ENCODE measurements around the gene ZSWIM4. TPM values are rescaled to one million over a fixed set of nuclear protein-coding genes. Genes with fewer than 3 reads are reported as not detected.

ZSWIM4 gene
- total RNA-seq, 6 donors from 2014 or later = 7.3 to 22.6 (median 10.1) TPM

DNA sequence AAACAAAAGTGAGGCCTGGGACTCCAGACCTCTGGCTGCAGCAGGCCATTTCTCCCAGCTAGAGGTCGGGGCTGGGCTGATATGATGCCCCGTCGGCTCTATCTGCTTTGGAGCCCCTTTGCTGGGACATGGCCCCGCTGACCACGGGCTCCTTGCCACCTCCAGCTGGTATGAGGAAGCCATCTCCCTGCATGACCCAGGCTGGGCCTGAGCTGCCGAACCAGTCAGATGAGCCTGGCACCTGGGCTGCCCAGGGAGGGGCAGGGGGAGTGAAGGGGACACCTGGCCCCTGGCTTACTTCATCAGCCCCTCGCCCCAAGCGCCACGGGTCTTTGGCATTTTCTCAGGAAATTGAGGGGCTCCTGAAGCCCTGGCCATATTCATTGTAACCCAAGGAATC, 7.8 kb downstream of the ZSWIM4 start:
- ATAC-seq (ENCODE audit: low FRiP score in 2 of 2) (peak; percentile 44 to 66), DNase-seq (peak in 1 of 2 donors; percentile 73)
- peak overlapping the region; percentile 20 to 56 (median 38) for H3K27ac ChIP-seq
- peaks cover 0 to 29% (median 4%) of the 10 kb centered on the region in 4 donors for H3K36me3 ChIP-seq
- H3K4me3 ChIP-seq = no peak overlapping the region
- H3K27me3 ChIP-seq = no peaks in the 10 kb centered on the region
- WGBS, 2 donors = 61 to 80% methylated on average over 1 to 9 of the region's 9 CpGs
- TF ChIP-seq POLR2A (IDR thresholded peaks at IDR 0.05) = no peak
- no peak for TF ChIP-seq EP300 (IDR thresholded peaks at IDR 0.05)
- no peak for TF ChIP-seq POLR2AphosphoS5 (IDR thresholded peaks at IDR 0.05)
- TF ChIP-seq, protein P1, sequence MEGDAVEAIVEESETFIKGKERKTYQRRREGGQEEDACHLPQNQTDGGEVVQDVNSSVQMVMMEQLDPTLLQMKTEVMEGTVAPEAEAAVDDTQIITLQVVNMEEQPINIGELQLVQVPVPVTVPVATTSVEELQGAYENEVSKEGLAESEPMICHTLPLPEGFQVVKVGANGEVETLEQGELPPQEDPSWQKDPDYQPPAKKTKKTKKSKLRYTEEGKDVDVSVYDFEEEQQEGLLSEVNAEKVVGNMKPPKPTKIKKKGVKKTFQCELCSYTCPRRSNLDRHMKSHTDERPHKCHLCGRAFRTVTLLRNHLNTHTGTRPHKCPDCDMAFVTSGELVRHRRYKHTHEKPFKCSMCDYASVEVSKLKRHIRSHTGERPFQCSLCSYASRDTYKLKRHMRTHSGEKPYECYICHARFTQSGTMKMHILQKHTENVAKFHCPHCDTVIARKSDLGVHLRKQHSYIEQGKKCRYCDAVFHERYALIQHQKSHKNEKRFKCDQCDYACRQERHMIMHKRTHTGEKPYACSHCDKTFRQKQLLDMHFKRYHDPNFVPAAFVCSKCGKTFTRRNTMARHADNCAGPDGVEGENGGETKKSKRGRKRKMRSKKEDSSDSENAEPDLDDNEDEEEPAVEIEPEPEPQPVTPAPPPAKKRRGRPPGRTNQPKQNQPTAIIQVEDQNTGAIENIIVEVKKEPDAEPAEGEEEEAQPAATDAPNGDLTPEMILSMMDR (IDR thresholded peaks at IDR 0.05) = no peak
- H3K9me3 ChIP-seq = no peaks in the 10 kb centered on the region
- H3K4me1 ChIP-seq = peaks cover 0 to 23% (median 11%) of the 10 kb centered on the region in 4 donors

DNA sequence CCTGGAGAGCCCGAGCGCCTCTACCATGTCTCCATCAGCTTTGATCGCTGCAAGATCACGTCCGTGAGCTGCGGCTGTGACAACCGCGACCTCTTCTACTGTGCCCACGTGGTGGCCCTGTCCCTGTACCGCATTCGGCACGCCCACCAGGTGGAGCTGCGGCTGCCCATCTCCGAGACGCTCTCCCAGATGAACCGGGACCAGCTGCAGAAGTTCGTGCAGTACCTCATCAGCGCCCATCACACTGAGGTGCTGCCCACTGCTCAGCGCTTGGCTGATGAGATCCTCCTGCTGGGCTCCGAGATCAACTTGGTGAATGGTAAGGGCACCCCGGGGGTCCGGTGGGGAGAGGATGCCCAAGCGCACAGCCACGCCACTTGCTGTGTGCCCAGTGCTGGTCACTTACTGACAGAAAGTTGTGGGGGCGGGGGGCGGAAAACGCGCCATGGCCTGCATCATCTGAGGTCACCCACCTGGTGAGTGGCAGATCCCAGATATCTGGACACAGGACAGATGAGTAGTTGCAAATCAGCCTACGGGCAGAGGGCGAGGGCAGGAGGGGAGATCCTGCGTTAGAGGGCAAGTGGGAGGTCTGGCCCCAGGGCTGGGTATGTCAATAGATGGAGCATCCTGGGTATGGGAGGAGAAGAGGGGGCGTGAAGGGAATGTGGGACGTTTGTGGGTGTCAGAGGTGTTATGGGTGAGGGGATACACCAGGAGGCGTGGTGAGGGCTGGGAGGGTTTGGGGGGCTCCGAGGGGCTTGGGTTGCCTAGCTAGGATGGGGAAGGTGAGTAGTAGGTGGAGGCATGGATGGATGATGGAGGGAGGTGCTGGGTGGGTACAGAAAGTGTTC, 9.8 kb downstream of the ZSWIM4 start:
- H3K27me3 ChIP-seq = no peaks in the 10 kb centered on the region
- H3K4me1 ChIP-seq = peaks cover 0 to 16% (median 6%) of the 10 kb centered on the region in 4 donors
- no peaks in the 10 kb centered on the region for H3K9me3 ChIP-seq
- peaks cover 6 to 44% (median 14%) of the 10 kb centered on the region in 4 donors for H3K36me3 ChIP-seq
- 85 to 89% methylated on average over 7 to 31 of the region's 35 CpGs for WGBS, 2 donors
- H3K4me3 ChIP-seq = no peak overlapping the region
- TF ChIP-seq, protein P1 (IDR thresholded peaks at IDR 0.05) = peak; percentile 17 to 45 (median 28)
- no peak for TF ChIP-seq POLR2A (IDR thresholded peaks at IDR 0.05)
- ATAC-seq (ENCODE audit: low FRiP score in 2 of 2) (peak; percentile 18 to 45), DNase-seq (peak in 1 of 2 donors; percentile 77)
- no peak overlapping the region for H3K27ac ChIP-seq

DNA sequence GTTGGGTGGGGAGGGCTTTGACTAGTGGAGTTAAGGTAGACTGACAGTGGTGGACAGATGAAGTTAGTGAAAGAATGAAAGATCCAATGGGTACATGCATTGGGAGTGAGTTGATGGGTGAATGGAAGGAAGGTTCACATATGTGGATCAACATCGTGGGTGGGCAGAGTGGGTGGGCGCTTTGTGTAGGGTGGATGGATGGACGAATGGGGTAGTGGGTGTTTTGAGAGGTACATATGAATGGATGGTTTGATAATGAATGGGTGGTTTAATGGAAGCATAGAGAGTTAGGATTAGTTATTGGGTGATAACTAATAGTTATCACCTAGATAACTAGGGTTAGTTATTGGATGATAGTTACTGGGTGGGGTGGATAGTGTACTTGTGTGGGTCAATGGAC, 11.5 kb downstream of the ZSWIM4 start:
- no peak overlapping the region for H3K27ac ChIP-seq
- WGBS, 2 donors = 96 to 98% methylated on average over 3 of the region's 3 CpGs
- no peak overlapping the region for H3K4me3 ChIP-seq
- H3K27me3 ChIP-seq = no peaks in the 10 kb centered on the region
- H3K9me3 ChIP-seq = no peaks in the 10 kb centered on the region
- TF ChIP-seq, protein P1 (IDR thresholded peaks at IDR 0.05) = no peak
- TF ChIP-seq POLR2AphosphoS5 (IDR thresholded peaks at IDR 0.05) = no peak
- TF ChIP-seq EP300 (IDR thresholded peaks at IDR 0.05) = no peak
- no peak for TF ChIP-seq POLR2A (IDR thresholded peaks at IDR 0.05)
- DNase-seq (no peak), ATAC-seq (ENCODE audit: low FRiP score in 2 of 2) (no peak)
- H3K4me1 ChIP-seq = peaks cover 0 to 16% (median 6%) of the 10 kb centered on the region in 4 donors
- H3K36me3 ChIP-seq = peaks cover 6 to 57% (median 17%) of the 10 kb centered on the region in 4 donors

DNA sequence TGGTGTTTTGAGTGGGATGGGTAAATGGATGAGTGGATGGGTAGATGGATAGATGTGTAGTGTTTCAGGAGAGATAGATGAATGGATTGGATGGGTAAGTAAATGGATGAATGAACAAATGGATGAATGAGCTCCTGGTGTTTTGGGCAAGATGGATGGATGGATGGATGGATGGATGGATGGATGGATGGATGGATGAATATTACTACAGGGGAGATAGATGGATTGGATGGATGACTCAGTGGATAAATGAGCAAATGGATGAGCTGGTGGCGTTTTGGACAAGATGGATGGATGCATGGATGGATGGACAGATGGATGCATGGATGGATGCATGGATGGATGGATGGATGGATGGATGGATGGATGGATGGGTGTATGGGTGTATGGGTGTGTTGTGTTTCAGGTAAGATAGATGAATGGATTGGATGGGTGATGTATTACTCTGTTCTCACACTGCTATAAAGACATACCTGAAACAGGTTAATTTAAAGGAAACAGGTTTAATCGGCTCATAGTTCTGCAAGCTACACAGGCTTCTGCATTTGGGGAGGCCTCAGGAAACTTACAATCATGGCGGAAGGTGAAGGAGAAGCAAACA, 12.3 kb downstream of the ZSWIM4 start:
- TF ChIP-seq EP300 (IDR thresholded peaks at IDR 0.05) = no peak
- TF ChIP-seq POLR2AphosphoS5 (IDR thresholded peaks at IDR 0.05) = no peak
- no peak for TF ChIP-seq POLR2A (IDR thresholded peaks at IDR 0.05)
- TF ChIP-seq, protein P1 (IDR thresholded peaks at IDR 0.05) = no peak
- ATAC-seq (ENCODE audit: low FRiP score in 2 of 2) (no peak), DNase-seq (no peak)
- Histone ChIP-seq H3K27ac (no peak overlapping the region), H3K9me3 (no peaks in the 10 kb centered on the region), H3K4me1 (peaks cover 0 to 16% (median 6%) of the 10 kb centered on the region in 4 donors), H3K36me3 (peaks cover 6 to 59% (median 17%) of the 10 kb centered on the region in 4 donors), H3K27me3 (no peaks in the 10 kb centered on the region), H3K4me3 (no peak overlapping the region)
- WGBS, 2 donors = 89 to 98% methylated on average over 3 of the region's 3 CpGs

Data from upper lobe of left lung (tissue), 6 donors.